Fibroblast of mammary gland (primary cell): Measurements from ENCODE around the gene KRT7.
A peak's percentile ranks its signal among the peaks of the same experiment; 100 is the strongest.
"Not testable (repeated sequence)": the region's sequence is repeated elsewhere in the genome, so short reads cannot be mapped to it uniquely, and the experiment has no call there.

Source experiments
- DNase-seq: peaks from one replicate; pipeline ENCODE4 v3.0.0-alpha.2; 2010; ENCODE audit warnings: low read depth
- H3K4me3 ChIP-seq: 2 replicates; pipeline ENCODE4 v1.5.1; 2011; ENCODE audit warnings: low read depth, mild to moderate bottlenecking, low read length, moderate library complexity; ENCODE audit not compliant: control insufficient read depth
- TF ChIP-seq, protein P1 (sequence below): conservative IDR thresholded peaks from 2 replicates; pipeline ENCODE4 v1.5.1; 2011; ENCODE audit warnings: low read depth, low read length, inconsistent platforms; ENCODE audit not compliant: control insufficient read depth, insufficient read depth

Gene KRT7

DNA sequence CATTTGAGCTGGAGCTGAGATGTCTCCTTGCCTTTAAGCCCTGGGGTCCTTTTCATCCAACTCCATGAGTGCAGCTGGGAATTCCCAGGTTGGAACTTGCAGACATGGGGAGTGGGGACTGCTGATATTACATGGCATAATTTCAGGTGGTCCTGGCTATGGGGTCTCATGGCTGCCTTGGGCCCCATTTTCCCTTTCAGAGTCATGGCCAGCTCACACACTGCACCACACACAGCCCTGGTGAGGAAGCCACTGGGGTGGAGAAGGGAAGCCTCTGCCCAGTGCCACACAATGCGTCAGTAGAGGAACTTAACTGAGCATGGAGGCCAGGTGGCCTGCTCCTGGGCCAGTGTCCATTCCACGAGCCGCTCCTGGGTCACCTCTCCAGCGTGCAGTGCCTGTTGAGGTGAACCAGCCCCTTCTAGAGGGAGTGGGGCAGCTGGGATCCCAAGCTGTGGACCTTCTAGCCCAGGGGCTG lies 24.1 kb downstream of the KRT7 start:
- DNase-seq: no peak
- no peak overlapping the region for H3K4me3 ChIP-seq
- TF ChIP-seq, protein P1, sequence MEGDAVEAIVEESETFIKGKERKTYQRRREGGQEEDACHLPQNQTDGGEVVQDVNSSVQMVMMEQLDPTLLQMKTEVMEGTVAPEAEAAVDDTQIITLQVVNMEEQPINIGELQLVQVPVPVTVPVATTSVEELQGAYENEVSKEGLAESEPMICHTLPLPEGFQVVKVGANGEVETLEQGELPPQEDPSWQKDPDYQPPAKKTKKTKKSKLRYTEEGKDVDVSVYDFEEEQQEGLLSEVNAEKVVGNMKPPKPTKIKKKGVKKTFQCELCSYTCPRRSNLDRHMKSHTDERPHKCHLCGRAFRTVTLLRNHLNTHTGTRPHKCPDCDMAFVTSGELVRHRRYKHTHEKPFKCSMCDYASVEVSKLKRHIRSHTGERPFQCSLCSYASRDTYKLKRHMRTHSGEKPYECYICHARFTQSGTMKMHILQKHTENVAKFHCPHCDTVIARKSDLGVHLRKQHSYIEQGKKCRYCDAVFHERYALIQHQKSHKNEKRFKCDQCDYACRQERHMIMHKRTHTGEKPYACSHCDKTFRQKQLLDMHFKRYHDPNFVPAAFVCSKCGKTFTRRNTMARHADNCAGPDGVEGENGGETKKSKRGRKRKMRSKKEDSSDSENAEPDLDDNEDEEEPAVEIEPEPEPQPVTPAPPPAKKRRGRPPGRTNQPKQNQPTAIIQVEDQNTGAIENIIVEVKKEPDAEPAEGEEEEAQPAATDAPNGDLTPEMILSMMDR: no peak

GRCh38 chr12:52257922-52258321 lies 24.9 kb downstream of the KRT7 start:
- not testable (repeated sequence) for H3K4me3 ChIP-seq, DNase-seq

DNA sequence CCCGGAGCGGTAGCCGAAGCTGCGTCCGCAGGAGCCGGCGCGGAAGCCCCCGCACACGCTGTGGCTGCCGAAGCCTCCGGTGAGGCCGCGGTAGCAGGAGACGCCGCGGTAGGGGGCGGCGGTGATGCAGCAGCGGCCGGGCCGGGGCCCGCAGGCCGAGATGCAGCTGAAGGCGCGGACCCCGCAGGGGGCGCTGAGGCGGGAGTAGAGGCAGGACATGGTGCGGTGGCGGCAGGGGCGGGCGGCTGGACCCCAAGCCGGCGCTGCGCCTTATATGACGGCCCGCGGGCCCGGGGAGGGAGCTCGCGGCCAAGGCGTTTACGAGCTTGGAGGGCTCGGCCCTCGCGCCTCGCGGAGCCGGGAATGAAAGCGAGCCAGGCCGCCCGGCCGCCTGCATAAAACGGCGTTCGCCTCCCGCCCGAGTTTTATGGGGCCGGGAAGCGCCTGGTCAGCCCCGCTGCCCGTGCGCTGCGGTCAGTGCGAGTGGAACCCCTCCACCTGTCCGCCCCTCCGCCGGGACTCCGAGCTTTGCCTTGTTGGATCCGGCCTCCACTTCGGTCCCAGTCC lies 25.4 kb downstream of the KRT7 start:
- H3K4me3 ChIP-seq: no peak overlapping the region
- TF ChIP-seq, protein P1: no peak
- DNase-seq: peak; percentile 16

DNA sequence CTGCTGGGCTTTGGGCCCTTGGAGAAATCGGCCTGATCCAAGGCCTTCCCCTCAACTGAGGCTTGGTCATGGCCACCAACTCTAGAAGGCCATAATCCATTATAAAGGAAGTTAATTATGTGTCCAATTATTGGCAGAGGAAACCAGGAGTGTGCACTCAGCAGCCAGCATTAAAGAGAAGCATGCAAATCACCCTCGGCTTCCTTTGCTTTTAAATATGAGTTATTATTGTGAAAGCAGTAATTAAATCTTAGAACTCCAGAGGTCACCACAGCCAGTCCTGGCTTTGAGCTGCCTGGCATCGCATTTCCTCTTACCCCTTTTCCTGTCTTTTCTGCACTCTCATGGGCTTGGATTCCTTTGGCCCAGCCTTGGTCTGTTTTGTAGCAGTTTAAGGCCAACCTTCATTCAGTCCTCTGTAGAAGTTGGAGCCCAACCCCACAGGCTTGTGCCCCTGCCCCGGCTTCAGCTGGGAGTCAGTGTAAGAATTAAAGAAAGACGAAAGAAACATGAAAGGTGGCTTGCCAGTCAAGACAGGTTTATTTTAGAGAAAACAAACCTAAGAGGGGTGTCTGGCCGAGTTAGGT lies 26.7 kb downstream of the KRT7 start:
- no peak for DNase-seq
- no peak overlapping the region for H3K4me3 ChIP-seq
- TF ChIP-seq, protein P1: no peak

DNA sequence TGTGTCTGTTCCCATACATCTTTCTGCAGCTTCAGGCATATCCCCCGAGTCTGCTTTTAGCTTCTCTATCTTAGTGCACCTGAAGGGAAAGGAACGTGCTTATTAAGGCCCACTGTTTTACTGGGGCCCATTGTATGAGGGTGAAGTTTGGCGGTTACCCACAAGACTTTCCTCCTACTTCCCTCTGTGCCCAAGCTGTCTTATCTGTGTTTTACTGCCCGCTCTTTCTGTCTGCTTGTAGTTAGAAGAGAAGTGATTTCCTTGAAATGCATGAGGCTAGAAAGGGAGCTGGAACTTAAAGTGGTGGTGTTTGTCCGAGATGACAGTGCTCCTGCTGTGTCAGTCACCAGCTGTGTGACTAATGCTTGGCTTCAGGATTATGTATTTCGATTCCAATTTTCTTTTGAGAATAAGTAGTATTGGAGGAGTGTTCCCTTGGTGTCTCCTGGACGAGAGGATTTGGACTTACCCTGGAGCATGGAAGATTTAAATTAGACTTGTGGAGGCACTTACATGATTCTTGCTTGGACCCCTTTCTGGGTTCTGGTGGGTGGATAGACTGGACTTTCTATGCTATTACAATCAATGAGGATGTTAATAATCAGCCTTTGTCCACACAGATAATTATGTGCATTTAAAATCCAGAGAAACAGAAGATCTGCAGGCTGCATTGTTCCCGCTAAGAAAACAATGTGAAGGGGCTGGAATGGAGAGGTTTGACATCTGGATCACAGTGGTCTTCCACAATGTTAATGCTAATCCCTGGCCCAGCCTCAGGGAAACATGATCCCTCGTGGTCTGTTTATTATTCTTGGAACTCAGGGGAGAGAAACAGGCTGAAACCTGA lies 27.5 kb downstream of the KRT7 start:
- TF ChIP-seq, protein P1: no peak
- peak; percentile 36 for DNase-seq
- no peak overlapping the region for H3K4me3 ChIP-seq

- TF ChIP-seq, protein P1: no peak
- no peak for DNase-seq
- no peak overlapping the region for H3K4me3 ChIP-seq
Measured at GRCh38 chr12:52261208-52261484, 28.1 kb downstream of the KRT7 start.

- DNase-seq: no peak
- no peak overlapping the region for H3K4me3 ChIP-seq
- TF ChIP-seq, protein P1: no peak
Measured at GRCh38 chr12:52262286-52262685, 29.2 kb downstream of the KRT7 start.
